Esophagus squamous epithelium (tissue), 4 donors: ENCODE data around the gene UBE2N.

Experiments
- POLR2A ChIP-seq, 4 donors: fragments of 450-650 bp; IDR thresholded peaks; one replicate each; pipeline ENCODE4 v1.6.1; 2017; ENCODE audit warnings: antibody characterized with exemption in 4 of 4, mild to moderate bottlenecking in 4 of 4, moderate library complexity in 3 of 4
- TF ChIP-seq, protein P1 (sequence below), 6 experiments: fragments of 450-650 bp in 4 of 6; fragments of 200-600 bp in 2 of 6; sonication (generic) in 2 of 6; IDR thresholded peaks; one replicate each; pipeline ENCODE4 v1.5.1; 2016 to 2019; ENCODE audit warnings: antibody characterized with exemption in 6 of 6, mild to moderate bottlenecking in 4 of 6, moderate library complexity in 4 of 6

DNA sequence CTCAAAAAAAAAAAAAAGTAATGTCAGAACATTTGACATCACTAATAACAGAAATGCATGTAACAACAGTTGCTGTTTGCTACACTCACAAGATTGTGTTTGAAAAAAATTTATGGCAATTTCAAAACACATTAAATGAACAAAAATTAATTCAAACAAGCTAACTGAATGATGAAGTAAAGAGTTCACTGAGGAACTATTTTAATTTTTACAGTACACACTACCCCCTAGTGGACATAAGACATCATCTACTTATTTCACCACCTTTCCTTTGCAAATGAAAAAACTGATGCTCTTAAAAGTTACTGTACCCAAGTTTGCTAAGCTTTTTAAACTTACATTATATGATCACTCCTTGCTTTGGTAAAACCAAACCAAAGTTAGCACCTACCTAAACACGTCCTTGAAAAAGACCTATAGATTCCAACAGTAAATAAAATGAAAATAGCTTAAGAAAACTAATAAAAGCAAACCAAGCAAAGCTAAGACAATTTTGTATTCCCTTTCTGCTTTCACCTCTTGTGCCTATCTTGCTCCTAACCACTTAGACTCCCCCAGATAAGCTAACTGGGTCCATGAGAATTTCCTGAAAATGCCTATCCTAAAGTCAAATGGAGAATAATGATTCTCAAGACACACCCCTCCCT lies 22.2 kb downstream of the UBE2N start:
- no peak for TF ChIP-seq POLR2A (IDR thresholded peaks at IDR 0.05)
- TF ChIP-seq, protein P1, sequence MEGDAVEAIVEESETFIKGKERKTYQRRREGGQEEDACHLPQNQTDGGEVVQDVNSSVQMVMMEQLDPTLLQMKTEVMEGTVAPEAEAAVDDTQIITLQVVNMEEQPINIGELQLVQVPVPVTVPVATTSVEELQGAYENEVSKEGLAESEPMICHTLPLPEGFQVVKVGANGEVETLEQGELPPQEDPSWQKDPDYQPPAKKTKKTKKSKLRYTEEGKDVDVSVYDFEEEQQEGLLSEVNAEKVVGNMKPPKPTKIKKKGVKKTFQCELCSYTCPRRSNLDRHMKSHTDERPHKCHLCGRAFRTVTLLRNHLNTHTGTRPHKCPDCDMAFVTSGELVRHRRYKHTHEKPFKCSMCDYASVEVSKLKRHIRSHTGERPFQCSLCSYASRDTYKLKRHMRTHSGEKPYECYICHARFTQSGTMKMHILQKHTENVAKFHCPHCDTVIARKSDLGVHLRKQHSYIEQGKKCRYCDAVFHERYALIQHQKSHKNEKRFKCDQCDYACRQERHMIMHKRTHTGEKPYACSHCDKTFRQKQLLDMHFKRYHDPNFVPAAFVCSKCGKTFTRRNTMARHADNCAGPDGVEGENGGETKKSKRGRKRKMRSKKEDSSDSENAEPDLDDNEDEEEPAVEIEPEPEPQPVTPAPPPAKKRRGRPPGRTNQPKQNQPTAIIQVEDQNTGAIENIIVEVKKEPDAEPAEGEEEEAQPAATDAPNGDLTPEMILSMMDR (IDR thresholded peaks at IDR 0.05): peak; percentile 45 to 75 (median 62)
